Chondrocyte (in vitro differentiated cells): ENCODE results near the gene EIF6. TPM values are rescaled to one million over a fixed set of nuclear protein-coding genes. Genes with fewer than 3 reads are reported as not detected.
A peak's percentile ranks its signal among the peaks of the same experiment; 100 is the strongest.

Experiments
- DNase-seq: peaks from one replicate; pipeline ENCODE4 v3.0.0; 2021; ENCODE audit warnings: mixed read lengths, low spot score
- H3K27ac Mint-ChIP-seq: one replicate; pipeline ENCODE4 v1.8.0; 2021; ENCODE audit warnings: mild to moderate bottlenecking, moderate library complexity, mixed read lengths; ENCODE audit not compliant: unreplicated experiment
- H3K27me3 Mint-ChIP-seq: 2 replicates; pipeline ENCODE4 v1.8.0; 2021; ENCODE audit warnings: low read depth, mixed read lengths
- H3K36me3 Mint-ChIP-seq: 2 replicates; pipeline ENCODE4 v1.8.0; 2021; ENCODE audit warnings: low read depth, mixed read lengths
- H3K4me1 Mint-ChIP-seq: 2 replicates; pipeline ENCODE4 v1.8.0; 2021; ENCODE audit warnings: low read depth, mild to moderate bottlenecking, mixed read lengths
- H3K4me3 Mint-ChIP-seq: one replicate; pipeline ENCODE4 v1.8.0; 2021; ENCODE audit warnings: mild to moderate bottlenecking, moderate library complexity, mixed read lengths; ENCODE audit not compliant: unreplicated experiment
- H3K9me3 Mint-ChIP-seq: 2 replicates; pipeline ENCODE4 v1.8.0; 2021; ENCODE audit warnings: low read depth, mixed read lengths
- CTCF ChIP-seq: fragments of 200-600 bp; sonication (generic); IDR thresholded peaks from 2 replicates; pipeline ENCODE4 v1.5.0; 2021; ENCODE audit warnings: antibody characterized with exemption, mild to moderate bottlenecking, moderate library complexity
- total RNA-seq: library from RNA; stranded (reverse); gene quantifications from 3 replicates; pipeline ENCODE4 v1.2.1, GENCODE V29; 2021

The EIF6 gene
- total RNA-seq, 1 donor from 2014 or later = 125 TPM

GRCh38 chr20:35279040-35279439 lies 5.5 kb downstream of the EIF6 start:
- Mint-ChIP-seq H3K4me3 (no peak overlapping the region), H3K27me3 (no peaks in the 10 kb centered on the region), H3K36me3 (peaks cover 24% of the 10 kb centered on the region), H3K9me3 (no peaks in the 10 kb centered on the region), H3K27ac (peak overlapping the region; percentile 82), H3K4me1 (peaks cover 40% of the 10 kb centered on the region)
- no peak for TF ChIP-seq CTCF
- no peak for DNase-seq

DNA sequence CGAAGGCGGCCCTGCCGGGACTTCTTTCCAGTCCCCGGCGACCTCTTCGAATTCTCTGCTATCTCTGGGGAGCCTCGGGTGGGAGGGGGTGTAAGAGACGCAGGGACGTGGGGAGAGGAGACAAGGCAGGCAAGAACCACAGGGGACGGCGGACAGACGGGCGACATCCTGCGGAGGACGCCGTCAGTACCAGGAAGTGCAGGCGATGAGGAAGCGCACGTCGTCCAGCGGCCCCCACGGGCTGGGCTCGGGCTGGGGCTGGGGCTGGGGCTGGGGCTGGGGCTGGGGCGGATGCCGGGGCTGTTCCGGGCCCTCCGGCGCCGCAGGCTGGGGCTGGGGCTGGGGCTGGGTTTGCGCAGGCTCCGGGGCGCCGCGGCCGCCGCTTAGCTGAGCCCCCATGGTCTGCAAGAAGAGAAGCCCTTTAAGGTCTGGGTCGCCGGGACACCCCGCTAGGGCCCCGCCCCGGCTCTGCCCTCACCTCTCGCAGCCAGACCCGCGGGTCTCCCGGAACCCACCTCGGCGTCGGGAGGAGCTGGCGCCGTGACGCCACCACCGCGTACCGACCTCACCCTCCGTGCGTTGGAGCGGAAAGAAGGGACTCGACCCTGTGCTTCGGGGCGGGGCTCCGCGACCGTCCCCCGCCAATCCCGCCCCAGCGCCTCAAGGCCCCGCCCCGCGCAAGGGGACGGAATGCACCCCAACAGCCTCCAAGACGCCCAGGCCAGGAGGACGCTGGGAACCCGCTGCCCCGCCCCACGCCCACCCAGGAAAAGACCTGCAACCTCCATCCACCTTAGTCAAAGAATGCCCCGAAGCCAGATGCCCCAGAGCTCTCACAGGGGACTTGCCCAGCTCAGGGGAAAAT lies 6.8 kb downstream of the EIF6 start, which contains the start of gene MMP24OS:
TSS of gene MMP24OS (minus strand) at position 592 of the 865 bp plus-strand sequence. CDS start at position 399, 193 bp downstream.
- peak; percentile 70 for TF ChIP-seq CTCF
- no peak for DNase-seq
- H3K4me1 Mint-ChIP-seq = peaks cover 30% of the 10 kb centered on the region
- peak within 1 kb of the TSS; percentile 96 for H3K4me3 Mint-ChIP-seq
- peaks cover 24% of the 10 kb centered on the region for H3K36me3 Mint-ChIP-seq
- no peaks in the 10 kb centered on the region for H3K27me3 Mint-ChIP-seq
- H3K9me3 Mint-ChIP-seq = no peaks in the 10 kb centered on the region
- H3K27ac Mint-ChIP-seq = peak within 1 kb of the TSS; percentile 93

DNA sequence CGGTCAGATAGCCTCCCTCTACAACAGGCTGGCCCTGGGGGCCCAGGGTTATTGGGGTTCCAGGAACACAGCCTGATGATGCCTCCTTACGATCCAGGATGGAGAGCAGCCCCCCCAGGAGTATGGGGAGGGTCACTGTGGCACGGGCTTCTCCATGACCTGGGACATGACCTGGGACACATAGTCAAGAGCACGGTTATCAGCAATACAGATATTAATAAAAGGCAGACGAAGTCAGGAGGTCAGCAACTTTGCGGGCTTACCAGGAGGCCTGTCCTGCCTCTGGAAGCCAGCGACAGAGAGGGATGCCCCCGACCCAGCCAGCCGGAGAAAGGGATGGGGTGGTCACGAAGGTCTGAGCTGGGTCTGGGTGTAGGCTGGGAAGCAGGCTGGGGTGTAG lies 7.4 kb downstream of the EIF6 start:
- H3K27me3 Mint-ChIP-seq = no peaks in the 10 kb centered on the region
- no peak for DNase-seq
- H3K4me3 Mint-ChIP-seq = peak overlapping the region; percentile 96
- peaks cover 21% of the 10 kb centered on the region for H3K36me3 Mint-ChIP-seq
- peaks cover 27% of the 10 kb centered on the region for H3K4me1 Mint-ChIP-seq
- H3K9me3 Mint-ChIP-seq = no peaks in the 10 kb centered on the region
- TF ChIP-seq CTCF = no peak
- peak overlapping the region; percentile 93 for H3K27ac Mint-ChIP-seq

GRCh38 chr20:35276408-35276807 lies 8.2 kb downstream of the EIF6 start:
- peaks cover 26% of the 10 kb centered on the region for H3K4me1 Mint-ChIP-seq
- no peak for TF ChIP-seq CTCF
- H3K4me3 Mint-ChIP-seq = peak overlapping the region; percentile 96
- DNase-seq = no peak
- no peaks in the 10 kb centered on the region for H3K9me3 Mint-ChIP-seq
- H3K27me3 Mint-ChIP-seq = no peaks in the 10 kb centered on the region
- peaks cover 20% of the 10 kb centered on the region for H3K36me3 Mint-ChIP-seq
- no peak overlapping the region for H3K27ac Mint-ChIP-seq

GRCh38 chr20:35275741-35276251 lies 8.8 kb downstream of the EIF6 start:
- H3K27me3 Mint-ChIP-seq = no peaks in the 10 kb centered on the region
- no peak for DNase-seq
- peak overlapping the region; percentile 21 for H3K4me3 Mint-ChIP-seq
- H3K36me3 Mint-ChIP-seq = peaks cover 20% of the 10 kb centered on the region
- H3K27ac Mint-ChIP-seq = no peak overlapping the region
- no peak for TF ChIP-seq CTCF
- no peaks in the 10 kb centered on the region for H3K9me3 Mint-ChIP-seq
- peaks cover 26% of the 10 kb centered on the region for H3K4me1 Mint-ChIP-seq
